Fibroblast of peridontal ligament (primary cell): ENCODE results near the gene PANX1.

Source experiments
- DNase-seq: peaks from one replicate; pipeline ENCODE4 v3.0.0-alpha.2; 2010; ENCODE audit errors: extremely low read depth

PANX1 gene

GRCh38 chr11:94129512-94130297 is 1.1 kb downstream of the PANX1 start:
- peak; percentile 58 for DNase-seq

- peak; percentile 97 for DNase-seq
These were observed 1.8 kb downstream of the PANX1 start for GRCh38 chr11:94130298-94131046.

- DNase-seq = no peak
These were observed 2.5 kb downstream of the PANX1 start for GRCh38 chr11:94131047-94131717.

GRCh38 chr11:94131718-94132115 is 3.1 kb downstream of the PANX1 start:
- peak; percentile 51 for DNase-seq

- DNase-seq = peak; percentile 76
These were observed 3.5 kb downstream of the PANX1 start for GRCh38 chr11:94132152-94132558.

- DNase-seq = no peak
These were observed 4.3 kb downstream of the PANX1 start for GRCh38 chr11:94132823-94133408.

GRCh38 chr11:94133752-94134151 is 5.1 kb downstream of the PANX1 start:
- no peak for DNase-seq

- DNase-seq = peak; percentile 95
These were observed 6.2 kb downstream of the PANX1 start for GRCh38 chr11:94134651-94135512.

- no peak for DNase-seq
These were observed 10.8 kb downstream of the PANX1 start for GRCh38 chr11:94139416-94139815.

- no peak for DNase-seq
These were observed 11.6 kb downstream of the PANX1 start for GRCh38 chr11:94140154-94140655.

GRCh38 chr11:94141511-94142307 is 13.1 kb downstream of the PANX1 start:
- DNase-seq = no peak

GRCh38 chr11:94142308-94143281 is 14.0 kb downstream of the PANX1 start:
- DNase-seq = no peak

- no peak for DNase-seq
These were observed 15.6 kb downstream of the PANX1 start for GRCh38 chr11:94144216-94144615.

- DNase-seq = no peak
These were observed 16.0 kb downstream of the PANX1 start for GRCh38 chr11:94144664-94145063.

GRCh38 chr11:94145431-94145830 is 16.8 kb downstream of the PANX1 start:
- DNase-seq = no peak

- no peak for DNase-seq
These were observed 17.3 kb downstream of the PANX1 start for GRCh38 chr11:94145916-94146315.

GRCh38 chr11:94147433-94147845 is 18.8 kb downstream of the PANX1 start:
- DNase-seq = no peak

GRCh38 chr11:94148189-94148588 is 19.5 kb downstream of the PANX1 start:
- no peak for DNase-seq

GRCh38 chr11:94149431-94150017 is 20.9 kb downstream of the PANX1 start:
- peak; percentile 58 for DNase-seq
